GM12801 (cell line): ENCODE data around the gene MED25.

Source experiments
- TF ChIP-seq, protein P1 (sequence below): IDR thresholded peaks from one replicate; pipeline ENCODE4 v1.5.1; 2011; ENCODE audit warnings: control low read depth; ENCODE audit not compliant: insufficient read length; ENCODE audit errors: extremely low read depth

Gene MED25

DNA sequence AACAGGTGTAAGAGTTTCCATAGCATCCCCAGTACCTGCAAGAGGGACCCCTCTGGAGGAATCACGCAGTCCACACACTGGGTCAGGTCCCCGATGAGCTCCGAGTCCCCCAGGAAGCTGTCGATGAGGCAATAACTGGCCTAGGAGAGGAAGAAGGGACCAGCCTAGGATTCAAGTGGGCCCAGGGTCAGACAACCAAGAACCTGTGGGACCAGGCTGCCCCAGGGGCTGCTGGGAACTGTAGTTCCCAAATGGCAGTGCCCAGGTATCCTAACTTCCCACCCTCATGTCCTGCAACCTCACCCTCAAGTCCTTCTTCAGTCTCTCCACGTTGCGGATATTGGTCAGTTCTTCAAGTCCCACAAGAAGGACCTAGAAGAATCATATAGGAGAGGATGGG lies 6.8 kb upstream of the MED25 start:
- TF ChIP-seq, protein P1, sequence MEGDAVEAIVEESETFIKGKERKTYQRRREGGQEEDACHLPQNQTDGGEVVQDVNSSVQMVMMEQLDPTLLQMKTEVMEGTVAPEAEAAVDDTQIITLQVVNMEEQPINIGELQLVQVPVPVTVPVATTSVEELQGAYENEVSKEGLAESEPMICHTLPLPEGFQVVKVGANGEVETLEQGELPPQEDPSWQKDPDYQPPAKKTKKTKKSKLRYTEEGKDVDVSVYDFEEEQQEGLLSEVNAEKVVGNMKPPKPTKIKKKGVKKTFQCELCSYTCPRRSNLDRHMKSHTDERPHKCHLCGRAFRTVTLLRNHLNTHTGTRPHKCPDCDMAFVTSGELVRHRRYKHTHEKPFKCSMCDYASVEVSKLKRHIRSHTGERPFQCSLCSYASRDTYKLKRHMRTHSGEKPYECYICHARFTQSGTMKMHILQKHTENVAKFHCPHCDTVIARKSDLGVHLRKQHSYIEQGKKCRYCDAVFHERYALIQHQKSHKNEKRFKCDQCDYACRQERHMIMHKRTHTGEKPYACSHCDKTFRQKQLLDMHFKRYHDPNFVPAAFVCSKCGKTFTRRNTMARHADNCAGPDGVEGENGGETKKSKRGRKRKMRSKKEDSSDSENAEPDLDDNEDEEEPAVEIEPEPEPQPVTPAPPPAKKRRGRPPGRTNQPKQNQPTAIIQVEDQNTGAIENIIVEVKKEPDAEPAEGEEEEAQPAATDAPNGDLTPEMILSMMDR, result no peak

DNA sequence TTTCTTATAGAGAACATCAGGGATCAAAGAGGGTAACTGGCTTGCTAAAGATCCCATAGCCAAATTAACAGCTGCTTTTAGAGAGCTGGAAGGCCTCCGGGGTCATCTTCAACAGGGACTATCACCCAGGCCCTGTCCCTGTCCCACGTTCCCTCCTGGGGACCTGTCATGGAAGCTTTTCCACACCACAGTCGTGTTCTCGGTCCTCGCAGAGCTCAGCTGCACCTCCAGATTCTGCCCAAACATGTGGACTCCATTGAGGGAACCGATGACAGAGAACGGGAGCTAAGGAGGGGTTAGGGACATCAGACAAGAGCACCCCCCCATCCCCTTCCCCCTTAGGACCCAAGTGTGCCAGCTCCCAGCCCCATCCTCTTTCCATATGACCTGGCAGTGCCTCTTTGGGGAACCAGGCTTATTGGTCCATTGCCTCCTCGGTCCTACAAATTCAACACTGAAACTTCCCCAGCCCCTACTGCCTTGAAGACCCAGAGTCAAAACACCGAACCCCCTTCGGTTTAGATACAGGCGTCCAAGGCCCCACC lies 5.6 kb upstream of the MED25 start:
- TF ChIP-seq, protein P1, result no peak

DNA sequence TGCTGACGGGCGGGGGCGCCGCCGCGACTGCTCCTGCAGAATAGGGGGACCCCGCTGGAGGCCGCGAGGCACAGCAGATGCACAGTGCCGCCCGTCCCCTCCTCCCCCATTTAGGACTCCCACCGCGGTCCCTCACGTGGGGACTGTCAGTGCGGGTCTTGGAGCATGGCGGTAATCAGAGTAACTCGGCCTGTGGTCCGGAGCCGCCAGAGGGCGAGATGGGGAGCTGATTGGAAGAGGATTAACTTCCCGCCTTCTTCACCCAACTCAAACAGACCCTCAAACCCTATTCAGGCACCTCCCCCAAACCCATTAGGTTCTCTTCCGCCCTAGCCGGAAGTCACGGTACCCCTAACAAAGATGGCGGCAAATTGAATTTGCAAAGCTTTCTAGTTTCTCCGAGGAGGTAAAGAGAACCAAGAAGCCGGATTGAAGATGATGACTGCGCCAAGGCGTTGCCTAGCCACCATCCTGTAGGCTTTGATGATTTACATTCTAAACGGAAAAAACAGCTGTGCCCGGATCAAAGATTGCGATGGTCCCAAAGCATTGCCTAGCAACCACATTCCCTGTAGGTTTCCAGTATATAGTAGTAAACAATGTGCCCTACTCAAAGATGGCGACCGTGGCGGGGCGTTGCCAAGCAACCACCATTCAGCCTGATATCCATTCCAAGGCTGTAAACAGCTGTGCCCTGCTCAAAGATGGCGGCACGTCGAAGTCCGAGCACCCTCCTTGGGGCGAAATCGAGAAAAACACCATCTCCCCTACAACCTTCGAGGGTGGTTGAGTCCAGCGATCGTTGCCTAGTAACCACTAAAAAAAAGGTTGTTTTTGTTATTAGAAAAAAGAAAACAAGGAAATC lies 4.9 kb upstream of the MED25 start, which contains the start of gene FUZ:
FUZ (minus strand) TSS at position 296 of the 865 bp plus-strand sequence; CDS start at position 110, 186 bp downstream.
- TF ChIP-seq, protein P1, result no peak

DNA sequence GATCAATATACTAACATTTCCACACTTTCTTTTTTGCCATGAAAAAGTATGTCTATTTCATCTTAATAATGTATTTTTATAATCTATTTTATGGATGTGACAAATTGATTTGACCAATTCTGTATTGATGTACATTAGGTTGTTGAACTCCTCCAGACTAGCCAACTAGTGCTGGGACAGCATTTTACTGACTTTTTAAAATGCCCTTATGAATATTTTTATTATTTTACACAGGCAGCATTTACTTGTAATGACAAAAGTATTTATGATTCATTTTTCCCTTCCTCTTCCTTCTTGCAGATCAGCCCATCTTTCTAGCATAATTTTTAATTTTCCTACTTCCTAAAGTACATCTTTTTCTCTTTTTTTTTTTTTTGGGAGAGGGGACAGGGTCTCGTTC lies 4.1 kb upstream of the MED25 start:
- TF ChIP-seq, protein P1, result no peak

DNA sequence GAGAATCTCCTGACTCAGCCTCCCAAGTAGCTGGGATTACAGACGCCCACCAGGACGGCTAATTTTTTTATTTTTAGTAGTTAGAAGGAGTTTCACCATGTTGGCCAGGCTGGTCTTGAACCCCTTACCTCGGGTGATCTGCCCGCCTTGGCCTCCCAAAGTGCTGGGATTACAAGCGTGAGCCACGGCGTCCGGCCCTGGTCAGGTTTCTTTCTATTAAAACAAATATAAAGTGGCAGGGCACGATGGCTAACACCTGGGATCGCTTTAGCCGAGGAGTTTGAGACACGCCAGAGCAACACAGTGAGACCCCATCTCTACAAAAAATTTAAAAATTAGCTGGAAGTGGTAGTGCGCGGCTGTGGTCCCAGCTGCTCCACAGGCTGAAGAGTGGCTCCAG lies 1.5 kb upstream of the MED25 start:
- TF ChIP-seq, protein P1, result no peak

DNA sequence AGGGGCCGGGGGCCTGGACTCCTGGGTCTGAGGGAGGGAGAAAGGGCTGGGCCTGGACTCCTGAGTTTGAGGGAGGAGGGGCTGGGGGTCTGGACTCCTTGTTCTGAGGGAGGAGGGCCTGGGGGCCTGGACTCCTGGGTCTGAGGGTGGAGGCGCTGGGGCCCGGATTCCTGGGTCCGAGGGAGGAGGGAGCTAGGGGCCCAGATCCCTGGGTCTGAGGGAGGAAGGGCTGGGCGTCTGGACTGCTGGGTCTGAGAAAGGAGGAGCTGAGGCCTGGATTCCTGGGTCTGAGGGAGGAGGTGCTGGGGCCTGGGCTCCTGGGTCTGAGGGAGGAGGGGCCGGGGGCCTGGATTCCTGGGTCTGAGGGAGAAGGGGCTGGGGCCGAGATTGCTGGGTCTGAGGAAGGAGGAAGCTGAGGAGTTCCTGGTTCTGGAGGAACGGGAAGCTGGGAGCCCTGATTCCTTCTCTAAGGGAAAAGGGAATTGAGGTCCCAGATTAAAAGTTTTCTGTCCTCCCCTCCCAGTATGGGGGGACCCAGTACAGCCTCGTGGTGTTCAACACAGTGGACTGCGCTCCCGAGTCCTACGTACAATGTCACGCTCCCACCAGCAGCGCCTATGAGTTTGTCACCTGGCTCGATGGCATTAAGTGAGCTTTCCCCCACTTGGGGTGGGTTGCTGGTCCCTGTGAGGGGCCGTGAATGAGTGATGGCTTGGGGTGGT lies 721 bp downstream of the MED25 start:
- TF ChIP-seq, protein P1, result no peak

DNA sequence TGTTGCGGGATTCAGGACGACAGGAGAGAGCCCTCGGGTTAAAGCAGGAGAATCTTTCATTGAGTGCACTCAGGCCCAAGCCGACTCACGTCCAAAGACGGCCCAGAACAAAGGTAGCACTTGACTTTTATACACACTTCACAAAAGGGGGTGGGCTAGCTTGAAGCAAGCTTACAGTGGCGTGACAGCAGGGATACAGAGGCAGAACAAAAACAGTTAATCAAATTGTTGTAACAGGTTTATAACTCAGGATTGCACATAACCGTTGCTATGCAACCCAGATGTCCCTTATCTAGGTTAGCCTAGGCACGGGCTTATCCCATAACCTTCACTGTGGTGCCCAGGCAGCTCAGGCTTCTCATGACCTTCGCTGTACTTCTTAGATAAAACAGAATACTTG lies 2.0 kb downstream of the MED25 start:
- TF ChIP-seq, protein P1, result no peak
